NCI-H748 (cell line): ENCODE results near the gene UEVLD.
"Not testable (repeated sequence)": the region's sequence is repeated elsewhere in the genome, so short reads cannot be mapped to it uniquely, and the experiment has no call there.

Source experiments
- DNase-seq: peaks from one replicate; lab custom pipeline; 2025; ENCODE audit not compliant: unreplicated experiment; lab: John Stamatoyannopoulos, UW

Gene UEVLD

DNA sequence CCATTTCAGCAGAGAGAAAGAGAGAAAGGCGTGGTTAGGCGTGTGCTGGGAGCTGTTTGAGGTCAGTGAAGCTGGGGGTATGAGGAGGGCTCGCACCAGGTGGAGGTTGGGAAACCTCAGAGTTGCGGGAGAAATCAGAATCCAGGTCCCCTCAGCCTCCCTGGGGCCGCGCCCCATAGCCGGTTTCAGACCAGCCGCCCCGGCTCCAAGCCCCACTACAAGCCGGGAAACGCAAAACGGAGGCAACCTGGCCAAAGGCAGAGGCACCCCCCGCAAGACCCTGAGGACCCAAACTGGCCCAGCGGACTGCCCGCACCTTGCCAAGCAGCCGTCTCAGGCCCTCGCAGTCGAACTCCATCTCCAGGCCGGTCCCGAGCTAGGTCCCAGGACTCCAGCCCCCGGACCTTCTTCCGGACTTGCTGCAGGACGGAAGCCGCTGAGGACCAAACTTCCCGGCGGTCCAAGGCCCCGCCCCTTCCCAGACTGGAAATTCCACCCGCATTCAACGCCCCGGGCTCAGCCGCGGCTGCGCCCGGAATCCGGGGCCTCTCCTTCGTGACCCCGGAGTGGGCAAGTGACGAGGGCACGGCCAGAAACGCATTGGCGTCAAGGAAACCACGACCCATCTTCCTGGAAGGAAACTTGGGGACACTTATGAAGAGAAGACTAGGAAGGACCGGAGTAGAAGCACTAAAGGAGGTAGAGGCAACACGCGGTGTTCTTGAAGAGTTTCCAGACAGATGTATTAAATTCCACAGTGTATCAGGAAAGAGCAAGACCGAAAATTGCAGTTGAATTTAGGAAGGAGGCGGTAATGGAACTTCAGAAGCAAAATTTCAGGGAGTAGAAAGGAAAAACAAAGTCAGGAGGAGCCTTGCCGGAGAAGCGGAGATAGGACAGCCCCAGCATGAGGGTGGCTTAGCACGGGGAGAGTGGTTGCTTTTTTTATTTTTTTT is at the start of gene UEVLD:
TSS of gene UEVLD (minus strand) at position 438 of the 956 bp plus-strand sequence. CDS start at position 358, 80 bp downstream.
- peak; percentile 87 for DNase-seq

GRCh38 chr11:18634140-18635032 is 45.9 kb upstream of the UEVLD start, which contains the start of gene SPTY2D1:
Gene SPTY2D1 (minus strand): TSS chr11:18634342. CDS start chr11:18634257, 85 bp downstream.
- DNase-seq: peak; percentile 99

DNA sequence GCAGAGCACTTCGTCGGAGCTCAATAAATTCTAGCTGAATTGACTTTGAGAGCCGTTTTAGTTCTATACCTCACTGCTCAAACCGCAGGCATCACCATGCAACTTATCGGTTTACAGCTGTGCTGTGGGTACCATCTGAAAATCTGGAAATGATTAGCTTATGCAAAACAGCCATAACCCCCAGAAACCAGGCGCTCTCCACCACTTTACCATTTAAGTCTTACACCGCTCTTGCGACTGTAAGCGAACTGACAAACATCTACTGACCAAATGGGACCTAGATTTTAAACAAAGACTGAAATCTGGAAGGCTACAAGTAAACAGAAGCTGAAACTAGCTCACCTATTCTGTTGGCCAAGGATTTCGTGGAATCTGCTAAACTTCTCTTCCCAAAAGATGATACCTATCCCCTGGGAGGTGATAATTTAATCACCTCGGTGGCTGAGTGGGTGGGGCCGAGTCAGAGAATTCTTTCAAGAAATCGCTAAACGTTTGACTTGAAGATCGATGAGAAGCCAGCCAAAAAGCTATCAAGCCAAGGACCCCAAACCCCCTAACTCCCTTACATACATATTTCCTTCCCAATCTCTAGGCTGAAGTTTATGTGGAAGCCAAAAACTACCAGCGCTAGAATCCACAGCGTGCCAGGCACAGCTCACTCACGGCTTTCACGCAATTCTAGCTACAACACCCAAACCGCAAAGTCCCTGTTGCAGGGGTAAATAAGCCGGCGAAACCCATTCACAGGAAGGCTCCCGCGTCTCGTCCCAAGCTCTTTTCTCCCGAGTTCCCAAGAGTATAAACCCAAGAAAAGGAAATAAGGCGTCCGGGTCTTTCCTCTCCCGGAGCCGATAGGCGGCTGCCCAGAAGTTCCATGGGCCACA is 45.0 kb upstream of the UEVLD start:
- peak; percentile 36 for DNase-seq

DNA sequence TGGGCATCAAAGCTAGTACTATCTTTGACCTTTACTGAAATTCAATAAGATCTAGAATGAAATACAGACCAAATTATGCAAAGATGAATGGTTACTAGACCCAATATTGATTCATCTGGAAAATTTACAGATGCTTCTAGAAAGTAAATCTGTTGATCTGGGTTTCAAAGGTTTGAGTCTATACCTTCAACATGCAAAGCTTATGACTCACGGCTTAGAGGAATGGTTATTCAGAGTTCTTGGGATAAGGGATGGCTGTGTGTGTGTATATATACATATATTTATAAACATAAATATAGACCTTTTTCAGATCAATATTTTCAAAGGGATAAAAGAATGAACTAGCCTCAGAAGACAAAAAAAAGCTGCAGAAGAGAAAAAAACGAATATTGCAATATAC is 44.3 kb upstream of the UEVLD start:
- no peak for DNase-seq

DNA sequence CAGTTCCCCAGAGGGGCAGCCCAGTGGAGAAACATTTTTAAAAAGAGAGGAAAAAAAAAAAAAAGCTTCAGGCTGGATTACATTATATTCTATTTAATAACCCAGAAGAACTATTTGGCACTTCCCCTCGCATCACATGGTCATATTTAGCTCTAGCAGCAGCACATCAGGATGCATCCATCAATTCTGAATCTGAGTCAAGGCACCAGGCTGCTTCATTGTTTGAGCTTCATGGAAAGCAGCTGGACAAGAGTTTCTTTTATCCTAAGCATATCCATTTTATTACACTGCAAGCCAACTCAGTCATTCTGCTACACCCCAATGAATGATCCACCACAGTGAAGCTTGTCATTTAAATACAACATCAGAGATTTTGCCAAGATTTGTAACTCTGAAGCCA is 35.6 kb upstream of the UEVLD start:
- DNase-seq: no peak

GRCh38 chr11:18623707-18624106 is 35.2 kb upstream of the UEVLD start:
- DNase-seq: no peak

GRCh38 chr11:18618342-18619025 is 29.9 kb upstream of the UEVLD start:
- no peak for DNase-seq

GRCh38 chr11:18617688-18618341 is 29.3 kb upstream of the UEVLD start:
- DNase-seq: no peak

GRCh38 chr11:18615628-18616392 is 27.3 kb upstream of the UEVLD start:
- DNase-seq: no peak

DNA sequence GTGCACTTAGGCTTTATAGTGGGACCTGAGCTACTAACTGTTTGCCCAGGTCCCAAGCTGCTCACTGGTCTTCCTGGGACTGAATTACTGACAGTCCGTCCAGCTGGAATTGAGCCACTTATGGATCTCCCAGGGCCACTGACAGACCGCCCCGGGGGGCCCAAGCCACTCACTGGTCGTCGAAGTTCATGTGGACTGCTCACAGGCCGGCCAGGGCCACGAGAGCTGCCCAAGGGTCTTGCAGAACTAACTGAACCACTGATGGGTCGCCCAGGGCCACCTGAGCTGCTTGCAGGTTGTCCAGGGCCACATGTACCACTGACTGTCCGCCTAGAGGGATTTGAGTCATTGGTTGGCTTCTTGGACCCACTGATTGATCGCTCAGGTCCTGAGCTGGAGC is 26.1 kb upstream of the UEVLD start:
- DNase-seq: no peak

- no peak for DNase-seq
Measured at GRCh38 chr11:18612394-18612793, 23.9 kb upstream of the UEVLD start.

DNA sequence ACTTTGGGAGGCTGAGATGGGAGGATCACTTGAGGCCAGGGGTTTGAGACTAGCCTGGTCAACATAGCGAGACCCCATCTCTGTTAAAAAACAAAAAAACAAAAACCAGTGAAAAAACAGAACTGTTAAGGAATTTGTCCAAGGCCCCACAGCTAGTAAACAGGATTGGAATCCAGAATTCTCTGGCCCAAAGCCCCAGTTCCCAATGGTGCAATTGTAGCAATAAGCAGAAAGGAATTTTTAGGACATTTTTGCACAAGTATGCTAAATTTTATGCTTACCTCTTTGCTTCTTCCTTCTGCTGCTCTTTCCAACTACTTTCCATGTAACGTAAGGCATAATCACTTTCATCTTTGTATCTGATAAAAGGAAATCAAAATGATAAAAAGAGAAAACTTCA is 22.7 kb upstream of the UEVLD start:
- no peak for DNase-seq

- DNase-seq: no peak
Measured at GRCh38 chr11:18608376-18608775, 19.8 kb upstream of the UEVLD start.

DNA sequence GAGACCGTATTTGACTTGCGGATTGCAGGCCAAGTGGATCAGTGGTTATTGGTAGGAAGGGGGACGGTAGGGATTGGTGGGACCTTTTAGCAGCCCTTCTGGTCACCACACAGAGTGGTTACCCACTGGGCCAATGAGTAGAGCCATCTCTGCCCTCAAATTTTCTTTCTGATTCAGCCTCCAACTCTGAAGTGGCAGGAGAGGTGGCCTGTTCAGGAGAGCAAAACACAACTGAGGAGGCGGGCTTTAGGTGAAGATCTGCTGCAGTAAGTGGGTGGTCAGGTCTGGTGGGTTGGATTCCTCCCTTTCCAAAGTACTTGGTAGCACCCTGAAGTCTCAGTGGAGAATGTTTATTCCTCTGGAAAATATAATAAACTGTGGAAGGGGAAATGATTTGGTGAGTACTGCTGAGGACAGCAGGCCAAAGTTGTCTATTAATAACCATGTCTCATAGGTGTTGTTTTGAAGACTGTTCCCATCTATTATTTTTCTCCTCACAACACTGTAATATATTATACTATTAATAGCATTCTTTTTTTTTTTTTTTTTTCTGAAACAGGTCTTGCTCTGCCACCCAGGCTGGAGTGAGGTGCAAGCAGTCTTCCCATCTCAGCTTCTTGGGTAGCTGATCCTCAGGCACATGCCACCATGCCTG is 12.5 kb upstream of the UEVLD start:
- no peak for DNase-seq

GRCh38 chr11:18599739-18600230 is 11.3 kb upstream of the UEVLD start, which contains the start of gene MISFA:
Gene MISFA (plus strand): TSS chr11:18599789. CDS start chr11:18599929, 140 bp downstream.
- no peak for DNase-seq

GRCh38 chr11:18594999-18595749 is 6.6 kb upstream of the UEVLD start:
- no peak for DNase-seq

GRCh38 chr11:18594088-18594487 is 5.6 kb upstream of the UEVLD start:
- DNase-seq: not testable (repeated sequence)
